Keratinocyte (primary cell): ENCODE results near the gene ACACB. TPM values are rescaled to one million over a fixed set of nuclear protein-coding genes. Genes with fewer than 3 reads are reported as not detected.

Experiments used
- DNase-seq: peaks from one replicate; pipeline ENCODE4 v3.0.0-alpha.2; 2011; ENCODE audit warnings: low read depth, missing footprints, low spot score
- FAIRE-seq: peaks from 2 replicates; lab custom pipeline; 2011; peaks lifted over from hg19 to GRCh38; lab: Jason Lieb, UNC
- H2AFZ ChIP-seq: 2 replicates; pipeline ENCODE4 v1.6.0; 2012; ENCODE audit warnings: low read length, control low read depth, inconsistent platforms; ENCODE audit not compliant: control insufficient read depth
- H3K27ac ChIP-seq: 2 replicates; pipeline ENCODE4 v1.5.1; 2011; ENCODE audit warnings: low read length; ENCODE audit not compliant: control insufficient read depth, insufficient read depth
- H3K27me3 ChIP-seq: 3 replicates; pipeline ENCODE4 v1.6.0; 2011; ENCODE audit warnings: low read length; ENCODE audit not compliant: control insufficient read depth, insufficient read depth; ENCODE audit errors: extremely low read depth
- H3K36me3 ChIP-seq, 2 experiments: 2 replicates in 1 of 2; 3 replicates in 1 of 2; pipeline ENCODE4 v1.5.1; 2011; ENCODE audit warnings: low read length in 2 of 2, mild to moderate bottlenecking in 1 of 2; ENCODE audit not compliant: control insufficient read depth in 2 of 2, insufficient read depth in 2 of 2; ENCODE audit errors: extremely low read depth in 1 of 2
- H3K4me1 ChIP-seq: 3 replicates; pipeline ENCODE4 v1.5.1; 2011; ENCODE audit warnings: low read length; ENCODE audit not compliant: control insufficient read depth, insufficient read depth; ENCODE audit errors: extremely low read depth
- H3K4me2 ChIP-seq: 3 replicates; pipeline ENCODE4 v1.6.0; 2011; ENCODE audit warnings: low read depth, low read length; ENCODE audit not compliant: control insufficient read depth, insufficient read depth; ENCODE audit errors: extremely low read depth
- H3K4me3 ChIP-seq, 3 experiments: fragments of 200-600 bp in 1 of 3; sonication (generic) in 1 of 3; 2 replicates in 2 of 3; 3 replicates in 1 of 3; pipeline ENCODE4 v1.5.1; 2011 to 2016; ENCODE audit warnings: low read length in 3 of 3, mild to moderate bottlenecking in 3 of 3, control low read depth in 2 of 3, inconsistent platforms in 1 of 3, low read depth in 1 of 3, mixed read lengths in 1 of 3, mixed run types in 1 of 3, moderate library complexity in 1 of 3; ENCODE audit not compliant: control insufficient read depth in 2 of 3, insufficient read depth in 2 of 3; ENCODE audit errors: extremely low read depth in 1 of 3
- H3K79me2 ChIP-seq: 2 replicates; pipeline ENCODE4 v1.6.0; 2012; ENCODE audit warnings: low read length; ENCODE audit not compliant: control insufficient read depth, insufficient read depth
- H3K9ac ChIP-seq: 3 replicates; pipeline ENCODE4 v1.6.0; 2011; ENCODE audit warnings: low read length; ENCODE audit not compliant: control insufficient read depth, insufficient read depth; ENCODE audit errors: extremely low read depth
- H3K9me1 ChIP-seq: 3 replicates; pipeline ENCODE4 v1.6.0; 2011; ENCODE audit warnings: low read length; ENCODE audit not compliant: control insufficient read depth, insufficient read depth; ENCODE audit errors: extremely low read depth
- H3K9me3 ChIP-seq: 2 replicates; pipeline ENCODE4 v1.5.1; 2012; ENCODE audit warnings: low read depth, low read length; ENCODE audit not compliant: control insufficient read depth
- H4K20me1 ChIP-seq: 3 replicates; pipeline ENCODE4 v1.6.0; 2011; ENCODE audit warnings: low read length; ENCODE audit not compliant: control insufficient read depth, insufficient read depth; ENCODE audit errors: extremely low read depth
- EZH2 ChIP-seq: IDR thresholded peaks from one replicate; pipeline ENCODE4 v1.6.1; 2012; ENCODE audit warnings: inconsistent platforms, mild to moderate bottlenecking, low read length, moderate library complexity
- dilution Hi-C: fragments of 300-500 bp; cut with MboI; formaldehyde crosslinking; loops from one replicate; pipeline ENCODE4 v1.7.0; 2020; ENCODE audit warnings: low sequenced_read_pairs; ENCODE audit not compliant: extremely low pct_ligation_motif_present
- polyA plus RNA-seq, 5 experiments: library from polyadenylated mRNA; depleted of rRNA in 3 of 5; stranded (reverse) in 3 of 5; stranded (forward) in 1 of 5; unstranded in 1 of 5; fragments of >200 nt; gene quantifications; 1 replicate in 1 of 5; 2 replicates in 3 of 5; 3 replicates in 1 of 5; pipeline versions ENCODE4 v1.2.1 to v1.2.3, GENCODE V29; 2011 to 2012; ENCODE audit warnings: missing spikeins in 2 of 5, low read depth in 1 of 5, low replicate concordance in 1 of 5
- TF ChIP-seq, protein P1 (sequence below), 3 experiments: IDR thresholded peaks in 1 of 3; conservative IDR thresholded peaks in 1 of 3; optimal IDR thresholded peaks in 1 of 3; 2 replicates in 2 of 3; 3 replicates in 1 of 3; pipeline versions ENCODE3 to v1.5.1; 2011; ENCODE audit warnings: low read length in 3 of 3, mild to moderate bottlenecking in 3 of 3, moderate library complexity in 2 of 3, control low read depth in 1 of 3, inconsistent platforms in 1 of 3; ENCODE audit not compliant: insufficient read depth in 2 of 3; ENCODE audit errors: extremely low read depth in 1 of 3

Gene ACACB
- polyA plus RNA-seq, 1 donor (not counting 4 experiments of a cell fraction or from before 2014, with no cell fraction given), result 1.3 TPM

DNA sequence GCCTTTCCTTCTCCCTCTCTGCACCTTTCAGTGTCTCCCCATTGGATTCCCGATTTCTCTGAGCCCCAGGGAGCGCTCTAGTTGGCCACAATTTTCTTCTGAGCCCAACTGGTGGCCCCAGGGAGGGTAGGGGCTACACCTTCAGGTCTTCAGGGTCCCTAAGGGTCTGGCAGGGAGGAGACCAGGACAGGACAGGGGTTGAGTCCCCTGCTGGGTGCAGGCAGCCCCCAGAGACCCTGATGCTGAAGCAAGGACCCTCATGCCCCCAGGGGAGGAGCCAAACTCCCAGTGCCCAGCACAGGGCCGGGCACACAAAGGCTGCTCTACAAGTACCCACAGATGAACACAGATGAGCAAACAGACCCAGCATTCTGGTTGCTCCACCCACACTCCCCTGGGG is 180.0 kb downstream of the ACACB start:
- Histone ChIP-seq H3K9me3 (no peaks in the 10 kb centered on the region), H3K27me3 (peaks cover 14% of the 10 kb centered on the region), H3K79me2 (no peaks in the 10 kb centered on the region), H3K36me3 (no peaks in the 10 kb centered on the region), H3K27ac (no peak overlapping the region), H4K20me1 (no peaks in the 10 kb centered on the region), H3K9me1 (no peaks in the 10 kb centered on the region), H3K4me1 (no peaks in the 10 kb centered on the region), H3K4me3 (no peak overlapping the region), H3K4me2 (no peak overlapping the region), H3K9ac (no peak overlapping the region), H2AFZ (no peak overlapping the region)
- no peak for DNase-seq
- FAIRE-seq, result no peak
- TF ChIP-seq, protein P1, sequence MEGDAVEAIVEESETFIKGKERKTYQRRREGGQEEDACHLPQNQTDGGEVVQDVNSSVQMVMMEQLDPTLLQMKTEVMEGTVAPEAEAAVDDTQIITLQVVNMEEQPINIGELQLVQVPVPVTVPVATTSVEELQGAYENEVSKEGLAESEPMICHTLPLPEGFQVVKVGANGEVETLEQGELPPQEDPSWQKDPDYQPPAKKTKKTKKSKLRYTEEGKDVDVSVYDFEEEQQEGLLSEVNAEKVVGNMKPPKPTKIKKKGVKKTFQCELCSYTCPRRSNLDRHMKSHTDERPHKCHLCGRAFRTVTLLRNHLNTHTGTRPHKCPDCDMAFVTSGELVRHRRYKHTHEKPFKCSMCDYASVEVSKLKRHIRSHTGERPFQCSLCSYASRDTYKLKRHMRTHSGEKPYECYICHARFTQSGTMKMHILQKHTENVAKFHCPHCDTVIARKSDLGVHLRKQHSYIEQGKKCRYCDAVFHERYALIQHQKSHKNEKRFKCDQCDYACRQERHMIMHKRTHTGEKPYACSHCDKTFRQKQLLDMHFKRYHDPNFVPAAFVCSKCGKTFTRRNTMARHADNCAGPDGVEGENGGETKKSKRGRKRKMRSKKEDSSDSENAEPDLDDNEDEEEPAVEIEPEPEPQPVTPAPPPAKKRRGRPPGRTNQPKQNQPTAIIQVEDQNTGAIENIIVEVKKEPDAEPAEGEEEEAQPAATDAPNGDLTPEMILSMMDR (optimal IDR thresholded peaks at IDR 0.05 in 1 of 3, IDR thresholded peaks at IDR 0.05 in 1 of 3, conservative IDR thresholded peaks at IDR 0.05 in 1 of 3; ENCODE audit: extremely low read depth in 1 of 3, insufficient read depth in 2 of 3, low read length in 3 of 3), result no peak
- TF ChIP-seq EZH2, result no peak
- dilution Hi-C loops, result no loop called here

DNA sequence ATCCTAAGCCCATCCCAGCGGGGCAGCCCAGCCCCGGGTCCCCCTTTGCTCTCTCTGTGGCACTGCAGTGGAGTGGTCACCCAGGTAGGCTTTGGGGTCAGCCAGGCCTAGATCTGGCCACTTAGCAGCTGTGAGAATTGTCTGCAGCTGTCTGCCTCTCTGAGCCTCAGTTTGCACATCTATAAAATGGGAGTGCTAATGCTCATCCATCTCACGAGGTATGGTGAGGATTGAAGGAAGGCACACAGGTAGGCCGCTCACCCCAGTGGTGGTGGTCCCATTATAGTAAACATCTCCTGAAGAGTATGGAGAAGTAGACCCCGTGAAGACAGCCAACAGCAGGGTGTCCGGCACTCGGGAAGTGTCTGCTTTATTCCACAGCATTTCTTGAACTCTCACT is 183.5 kb downstream of the ACACB start:
- Histone ChIP-seq H3K27me3 (no peaks in the 10 kb centered on the region), H3K79me2 (no peaks in the 10 kb centered on the region), H3K4me3 (no peak overlapping the region), H3K36me3 (no peaks in the 10 kb centered on the region), H3K9me1 (peaks cover 3% of the 10 kb centered on the region), H3K4me1 (peaks cover 6% of the 10 kb centered on the region), H3K9me3 (no peaks in the 10 kb centered on the region), H3K27ac (no peak overlapping the region), H2AFZ (no peak overlapping the region), H3K4me2 (no peak overlapping the region), H4K20me1 (no peaks in the 10 kb centered on the region), H3K9ac (no peak overlapping the region)
- dilution Hi-C loops, result no loop called here
- no peak for DNase-seq
- TF ChIP-seq, protein P1 (optimal IDR thresholded peaks at IDR 0.05 in 1 of 3, IDR thresholded peaks at IDR 0.05 in 1 of 3, conservative IDR thresholded peaks at IDR 0.05 in 1 of 3; ENCODE audit: extremely low read depth in 1 of 3, insufficient read depth in 2 of 3, low read length in 3 of 3), result no peak
- TF ChIP-seq EZH2, result no peak
- FAIRE-seq, result no peak
